Measurements from ENCODE around the gene MINDY2.

The MINDY2 gene

GRCh38 chr15:58734859-58735258 is 36.2 kb upstream of the MINDY2 start:
- TF ChIP-seq CTCF (IDR thresholded peaks at IDR 0.05; ENCODE audit: low read depth, low read length, missing control alignments) = no peak
- in situ Hi-C loops (cut with HindIII; ENCODE audit: low sequenced_read_pairs) = no loop called here
- H3K4me3 ChIP-seq (ENCODE audit: low read depth, low read length) = no peak overlapping the region
- no peak for DNase-seq (ENCODE audit: low read depth)

GRCh38 chr15:58736018-58736643 is 35.0 kb upstream of the MINDY2 start:
- in situ Hi-C loops (cut with HindIII; ENCODE audit: low sequenced_read_pairs) = no loop called here
- no peak for TF ChIP-seq CTCF (IDR thresholded peaks at IDR 0.05; ENCODE audit: low read depth, low read length, missing control alignments)
- H3K4me3 ChIP-seq (ENCODE audit: low read depth, low read length) = no peak overlapping the region
- DNase-seq (ENCODE audit: low read depth) = no peak

- DNase-seq (ENCODE audit: low read depth) = no peak
- in situ Hi-C loops (cut with HindIII; ENCODE audit: low sequenced_read_pairs) = no loop called here
- H3K4me3 ChIP-seq (ENCODE audit: low read depth, low read length) = no peak overlapping the region
- TF ChIP-seq CTCF (IDR thresholded peaks at IDR 0.05; ENCODE audit: low read depth, low read length, missing control alignments) = no peak
These were observed 33.8 kb upstream of the MINDY2 start for GRCh38 chr15:58737298-58737697.

- no peak for TF ChIP-seq CTCF (IDR thresholded peaks at IDR 0.05; ENCODE audit: low read depth, low read length, missing control alignments)
- in situ Hi-C loops (cut with HindIII; ENCODE audit: low sequenced_read_pairs) = no loop called here
- H3K4me3 ChIP-seq (ENCODE audit: low read depth, low read length) = no peak overlapping the region
- DNase-seq (ENCODE audit: low read depth) = no peak
These were observed 32.9 kb upstream of the MINDY2 start for GRCh38 chr15:58738046-58738707.

- H3K4me3 ChIP-seq (ENCODE audit: low read depth, low read length) = no peak overlapping the region
- TF ChIP-seq CTCF (IDR thresholded peaks at IDR 0.05; ENCODE audit: low read depth, low read length, missing control alignments) = no peak
- in situ Hi-C loops (cut with HindIII; ENCODE audit: low sequenced_read_pairs) = no loop called here
- no peak for DNase-seq (ENCODE audit: low read depth)
These were observed 30.7 kb upstream of the MINDY2 start for GRCh38 chr15:58740436-58740835.

- in situ Hi-C loops (cut with HindIII; ENCODE audit: low sequenced_read_pairs) = no loop called here
- no peak for TF ChIP-seq CTCF (IDR thresholded peaks at IDR 0.05; ENCODE audit: low read depth, low read length, missing control alignments)
- no peak overlapping the region for H3K4me3 ChIP-seq (ENCODE audit: low read depth, low read length)
- DNase-seq (ENCODE audit: low read depth) = no peak
These were observed 30.1 kb upstream of the MINDY2 start for GRCh38 chr15:58741032-58741431.

All from astrocyte of the cerebellum (primary cell).